HG03196 (cell line): Measurements from ENCODE around the gene PAX6.

Experiments used
- ATAC-seq: cut with Tn5 transposase; IDR thresholded peaks from one replicate; pipeline ENCODE4 v1.9.1; 2021; ENCODE audit not compliant: unreplicated experiment

The PAX6 gene

GRCh38 chr11:31809541-31809856, 1.6 kb downstream of the PAX6 start:
- no peak for ATAC-seq

GRCh38 chr11:31808721-31809540, 2.2 kb downstream of the PAX6 start:
- ATAC-seq, result no peak

GRCh38 chr11:31807799-31808667, 3.1 kb downstream of the PAX6 start:
- ATAC-seq, result no peak

GRCh38 chr11:31806928-31807798, 4.0 kb downstream of the PAX6 start:
- ATAC-seq, result no peak

- ATAC-seq, result no peak
Observed at GRCh38 chr11:31806186-31806927, 4.8 kb downstream of the PAX6 start.

- ATAC-seq, result no peak
Observed at GRCh38 chr11:31805629-31806185, 5.4 kb downstream of the PAX6 start.

- no peak for ATAC-seq
Observed at GRCh38 chr11:31805037-31805628, 6.0 kb downstream of the PAX6 start.

- no peak for ATAC-seq
Observed at GRCh38 chr11:31804312-31805036, 6.6 kb downstream of the PAX6 start.

- ATAC-seq, result no peak
Observed at GRCh38 chr11:31803813-31804311, 7.3 kb downstream of the PAX6 start.

- ATAC-seq, result no peak
Observed at GRCh38 chr11:31802990-31803812, 7.9 kb downstream of the PAX6 start.

GRCh38 chr11:31802609-31802989, 8.5 kb downstream of the PAX6 start:
- no peak for ATAC-seq

GRCh38 chr11:31802000-31802551, 9.0 kb downstream of the PAX6 start:
- no peak for ATAC-seq

GRCh38 chr11:31801298-31801702, 9.8 kb downstream of the PAX6 start:
- no peak for ATAC-seq

GRCh38 chr11:31800398-31801265, 10.5 kb downstream of the PAX6 start:
- no peak for ATAC-seq

GRCh38 chr11:31799435-31800397, 11.4 kb downstream of the PAX6 start:
- ATAC-seq, result no peak
